Iris pigment epithelial cell (primary cell): ENCODE measurements around the gene MYO7B.

ENCODE experiments used
- DNase-seq: peaks from one replicate; pipeline ENCODE4 v3.0.0-alpha.2; 2011; ENCODE audit warnings: low read depth

Gene MYO7B

DNA sequence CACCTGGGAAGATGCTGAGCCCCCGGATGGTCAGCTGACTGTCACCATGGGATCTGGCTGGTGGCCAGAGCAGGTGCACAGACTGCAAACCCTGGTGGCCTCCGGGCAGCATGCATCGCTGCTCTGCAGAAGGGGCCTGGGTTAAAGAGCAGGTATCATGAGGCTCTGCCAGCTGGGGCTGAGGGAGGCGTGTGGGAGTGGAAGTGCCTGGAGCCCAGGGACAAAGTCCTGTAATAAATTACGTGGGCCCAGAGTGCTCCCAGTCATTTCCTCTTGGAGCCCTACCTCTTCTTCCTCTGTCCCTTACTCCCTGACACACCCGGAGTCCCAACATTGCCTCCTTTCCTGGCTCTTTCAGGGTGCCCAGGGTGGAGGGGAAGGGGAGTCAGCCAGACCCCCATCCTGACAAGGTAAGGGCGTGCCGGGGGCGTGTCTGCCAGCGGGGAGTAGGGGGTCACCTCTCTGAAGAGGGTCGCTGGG is at the start of gene MYO7B:
Gene MYO7B, plus strand, starts transcription at position 262 of the 480 bp plus-strand sequence. CDS start 24,040 bp downstream, outside the sequence.
- no peak for DNase-seq

- no peak for DNase-seq
These were observed 49.8 kb upstream of the MYO7B start for GRCh38 chr2:127485694-127486071.

DNA sequence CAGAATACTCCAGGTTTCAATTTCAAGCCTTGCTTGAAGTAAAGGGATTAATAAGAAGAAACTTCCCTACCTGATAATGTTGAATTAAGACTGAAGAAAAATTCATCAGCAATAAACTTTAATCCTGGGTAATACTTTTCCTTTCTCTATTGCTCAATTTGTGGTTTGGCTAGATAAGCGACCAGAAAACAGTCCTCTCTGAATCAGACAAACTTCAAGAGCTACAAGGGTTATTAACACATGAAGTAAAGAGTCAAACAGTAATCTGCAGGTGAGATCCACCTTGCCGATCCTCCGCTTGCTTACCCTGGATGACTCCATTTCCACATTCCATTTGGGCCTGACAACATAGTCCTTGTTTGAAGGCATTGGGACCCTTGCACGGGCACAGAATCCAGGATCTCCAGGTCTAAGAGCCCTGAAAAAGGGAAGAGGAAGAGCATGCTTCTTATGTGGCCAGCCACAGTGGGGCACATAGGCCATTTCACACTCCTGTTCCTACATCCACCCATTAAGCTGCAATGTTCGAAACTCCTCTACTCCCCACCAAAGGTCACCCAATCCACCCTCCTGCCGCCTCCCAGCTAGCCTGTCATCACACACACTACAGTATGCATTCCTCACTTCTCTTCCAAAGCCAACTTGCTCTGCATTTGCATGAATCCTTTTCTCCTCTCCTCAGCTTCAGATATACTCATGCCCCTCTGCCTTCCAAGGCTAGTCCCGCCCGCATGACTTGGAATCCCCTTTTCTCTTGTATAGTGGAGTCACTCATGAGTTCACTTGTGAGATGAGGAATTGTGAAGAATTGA is 49.0 kb upstream of the MYO7B start:
- DNase-seq, result peak; percentile 60

DNA sequence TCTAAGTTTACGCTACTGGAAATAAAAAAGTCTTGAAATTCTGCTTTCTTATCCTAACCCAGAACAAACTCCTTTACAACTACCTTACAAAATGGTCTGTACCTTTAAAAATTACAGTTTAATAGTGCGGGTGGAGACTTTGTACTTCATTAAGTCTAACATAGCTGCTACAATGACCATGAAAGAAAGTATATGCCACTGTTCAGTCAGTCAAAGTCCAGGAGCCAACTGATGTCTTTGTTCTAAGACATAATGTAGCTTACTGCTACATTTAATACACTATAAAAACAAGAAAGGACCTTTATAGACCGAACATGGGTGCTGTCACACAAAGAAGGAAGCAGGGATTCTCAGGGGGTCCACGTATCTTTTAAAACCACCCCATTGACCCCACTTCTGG is 45.2 kb upstream of the MYO7B start:
- DNase-seq, result no peak

- DNase-seq, result peak; percentile 88
These were observed 37.1 kb upstream of the MYO7B start for GRCh38 chr2:127498386-127498785.

DNA sequence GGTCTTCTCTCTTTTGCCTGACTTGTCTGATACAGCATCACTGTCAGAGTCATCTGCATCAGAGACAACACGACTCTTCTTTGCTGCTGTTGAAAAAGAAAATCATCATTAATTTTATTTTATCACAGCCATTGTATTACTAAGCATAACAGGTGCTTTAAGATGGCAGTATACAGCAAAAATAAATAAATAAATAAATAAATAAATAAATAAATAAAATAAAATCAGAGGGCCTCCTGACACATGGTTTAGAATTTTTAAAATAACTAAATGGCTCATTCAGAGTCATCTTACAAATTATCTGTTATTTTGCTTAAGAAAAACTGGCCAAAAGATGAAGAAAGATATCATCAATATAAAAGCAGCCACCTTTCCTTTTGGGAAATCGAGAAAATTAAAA is 32.0 kb upstream of the MYO7B start:
- DNase-seq, result no peak

GRCh38 chr2:127504552-127505430 is 30.7 kb upstream of the MYO7B start:
- DNase-seq, result no peak

DNA sequence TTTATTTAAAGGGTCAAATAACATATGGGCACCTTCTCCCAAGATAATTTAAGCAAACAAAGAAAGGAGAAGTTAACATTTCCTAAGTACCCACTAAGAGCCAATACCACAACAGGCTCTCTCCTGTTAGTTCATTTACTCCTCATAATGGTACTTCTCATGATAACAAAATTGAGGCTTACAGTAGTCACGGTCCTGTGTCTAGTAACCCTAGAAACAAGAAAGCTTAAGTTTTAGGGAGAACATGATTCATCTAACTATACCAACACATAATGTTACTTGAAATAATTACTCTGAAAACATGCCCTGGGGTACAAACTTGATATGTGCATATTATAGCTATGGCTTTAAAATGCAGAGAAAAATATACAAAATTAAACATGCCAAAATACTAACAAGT is 29.0 kb upstream of the MYO7B start:
- DNase-seq, result no peak

GRCh38 chr2:127508023-127508630 is 27.4 kb upstream of the MYO7B start:
- no peak for DNase-seq

- DNase-seq, result peak; percentile 92
These were observed 26.9 kb upstream of the MYO7B start for GRCh38 chr2:127508631-127509034.

DNA sequence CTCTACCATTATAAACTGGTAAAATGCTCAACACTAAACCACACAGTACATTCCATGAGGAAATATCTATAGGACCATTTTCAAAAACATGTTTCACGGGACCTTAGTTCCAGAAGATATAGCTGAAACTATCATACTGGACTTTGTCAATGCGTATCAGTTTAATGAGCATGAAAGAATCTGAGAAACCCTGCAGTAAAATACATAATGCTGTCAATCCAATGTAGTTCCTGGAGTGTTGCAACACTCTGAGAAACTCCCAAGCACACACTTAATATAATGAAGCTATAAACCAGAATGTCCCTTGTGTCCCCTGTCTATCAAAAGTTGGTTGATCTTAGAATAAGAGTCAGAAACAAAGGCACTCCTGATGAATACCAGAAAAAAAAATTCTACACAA is 25.4 kb upstream of the MYO7B start:
- no peak for DNase-seq

DNA sequence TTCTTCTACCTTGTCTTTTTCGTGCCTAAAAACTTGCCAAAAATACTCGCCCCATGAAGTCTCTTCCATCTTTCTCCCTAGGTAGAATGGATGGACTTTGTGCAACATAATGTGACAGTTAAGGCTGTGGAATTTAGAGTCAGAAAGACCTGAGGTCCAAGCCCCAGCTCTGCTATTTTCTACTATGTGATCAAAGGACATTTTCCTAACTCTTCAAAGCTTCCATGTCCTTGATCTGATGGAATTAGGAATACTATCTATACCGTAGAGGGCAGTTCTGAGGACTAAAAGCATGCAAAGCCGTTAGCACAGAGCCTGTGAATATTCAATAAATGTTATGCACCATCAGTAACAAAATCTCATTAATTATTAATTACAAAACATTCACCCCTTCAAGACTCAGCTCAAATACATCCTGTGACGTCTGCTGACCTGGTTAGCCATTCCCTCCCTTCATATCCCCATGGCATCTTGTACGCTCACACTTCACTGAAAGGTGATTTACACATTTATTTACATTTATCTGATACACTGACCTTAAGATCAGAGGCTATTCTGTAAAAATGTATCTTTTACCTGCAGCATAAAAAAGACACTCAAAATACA is 24.3 kb upstream of the MYO7B start:
- DNase-seq, result no peak

- no peak for DNase-seq
These were observed 23.6 kb upstream of the MYO7B start for GRCh38 chr2:127511917-127512316.

DNA sequence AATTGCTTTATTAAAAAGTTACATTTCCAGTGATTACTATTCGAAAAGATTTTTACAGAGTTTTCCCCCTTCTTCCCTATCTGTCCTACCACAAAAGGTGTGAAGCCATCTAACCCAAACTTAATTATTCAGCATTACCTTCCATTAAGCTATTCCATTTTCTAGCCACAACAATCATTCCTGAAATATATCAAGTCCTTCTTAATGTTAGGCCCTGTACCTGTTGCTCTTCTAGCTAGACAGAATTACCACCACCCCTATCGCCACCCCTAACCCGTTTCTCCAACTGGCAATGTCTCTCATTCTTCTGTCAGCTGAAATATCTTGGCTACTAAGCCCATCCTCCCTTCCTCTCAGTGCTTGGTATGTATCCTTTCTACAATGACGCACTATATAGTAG is 23.1 kb upstream of the MYO7B start:
- no peak for DNase-seq

- DNase-seq, result no peak
These were observed 21.4 kb upstream of the MYO7B start for GRCh38 chr2:127514076-127514475.

DNA sequence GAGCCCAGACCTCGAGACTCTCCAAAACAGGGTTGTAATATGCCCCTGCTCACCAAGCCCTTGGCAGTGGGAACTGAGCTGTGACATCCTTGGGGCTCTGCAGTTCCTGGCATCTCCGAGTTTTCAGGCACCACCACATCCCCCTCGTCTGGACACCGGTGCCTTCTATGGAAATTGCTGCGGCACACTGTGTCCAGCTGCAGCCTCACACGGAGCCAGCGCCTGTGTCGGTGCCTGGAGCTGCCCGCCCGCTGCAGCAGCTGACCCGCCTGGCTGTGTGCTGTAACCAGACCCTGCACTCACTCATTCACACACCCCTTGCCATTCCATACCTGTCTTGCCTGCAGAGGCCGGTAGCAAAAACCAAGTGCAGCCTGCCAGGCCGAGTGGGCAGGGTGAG is 21.0 kb upstream of the MYO7B start:
- DNase-seq, result no peak

DNA sequence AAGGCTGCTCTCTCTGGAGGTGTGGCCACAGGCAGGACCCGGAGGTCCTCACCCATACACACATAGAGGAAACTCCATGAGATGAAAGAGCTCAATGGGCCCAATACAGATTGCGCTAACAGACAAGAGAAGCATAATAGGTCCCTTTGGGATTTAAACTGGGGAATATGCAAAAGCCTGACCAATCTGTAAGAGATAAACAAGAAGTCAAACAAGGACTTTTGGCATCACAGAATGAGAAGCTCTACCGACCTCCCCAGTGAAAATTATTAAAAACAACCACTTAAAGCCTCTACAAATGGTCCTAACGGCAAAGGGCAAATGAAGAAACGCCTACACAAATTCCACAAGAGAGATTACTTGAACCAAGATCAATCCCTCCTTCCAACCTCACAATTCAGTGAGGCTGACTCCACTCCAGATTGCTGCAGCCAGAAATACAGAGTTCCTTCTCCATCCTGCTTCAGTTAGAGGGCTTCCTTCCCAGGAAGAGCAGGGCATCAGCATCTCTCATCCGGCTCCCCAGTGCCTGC is 20.0 kb upstream of the MYO7B start:
- DNase-seq, result peak; percentile 26

DNA sequence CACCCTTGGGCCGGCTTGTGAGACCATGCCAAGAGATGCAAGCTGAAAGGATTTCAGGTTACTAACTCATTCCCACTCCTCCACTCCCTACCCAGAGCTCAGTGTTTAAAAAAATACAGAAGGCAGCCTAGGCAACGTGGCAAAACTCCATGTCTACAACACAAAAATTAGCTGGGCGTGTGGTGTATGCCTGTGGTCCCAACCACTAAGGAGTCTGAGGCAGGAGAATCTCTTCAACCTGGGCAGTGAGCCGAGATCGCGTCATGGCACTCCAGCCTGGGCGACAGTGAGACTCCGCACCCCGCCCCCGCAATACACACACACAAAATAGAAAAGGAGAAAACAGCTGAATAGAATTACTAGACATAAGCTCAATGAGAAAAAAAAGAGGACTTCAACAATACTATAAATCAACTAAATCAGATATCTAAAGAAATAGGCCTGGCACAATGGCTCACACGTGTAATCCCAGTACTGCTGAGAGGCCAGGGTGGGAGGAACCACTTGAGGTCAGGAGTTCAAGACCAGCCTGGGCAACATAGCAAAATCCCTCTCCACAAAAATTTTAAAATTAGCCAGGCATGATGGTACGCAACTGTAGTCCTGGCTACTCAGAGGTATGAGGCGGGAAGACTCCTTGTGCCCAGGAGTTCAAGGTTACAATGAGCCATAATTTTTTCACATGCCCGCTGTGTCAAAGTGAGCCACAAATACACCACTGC is 19.3 kb upstream of the MYO7B start:
- DNase-seq, result peak; percentile 15

- no peak for DNase-seq
These were observed 18.0 kb upstream of the MYO7B start for GRCh38 chr2:127517465-127517864.

GRCh38 chr2:127520424-127520823 is 15.1 kb upstream of the MYO7B start:
- DNase-seq, result no peak

- peak; percentile 41 for DNase-seq
These were observed 12.1 kb upstream of the MYO7B start for GRCh38 chr2:127523269-127523939.
